Measurements from ENCODE around the gene HPSE.
A peak's percentile ranks its signal among the peaks of the same experiment; 100 is the strongest.

HPSE gene

GRCh38 chr4:83334425-83335241 lies at the start of gene HPSE:
Gene HPSE, minus strand, starts transcription at chr4:83334848. Its CDS starts 66 bp downstream, at chr4:83334782.
- Mint-ChIP-seq H3K36me3 (no peaks in the 10 kb centered on the region), H3K27me3 (peaks cover 28% of the 10 kb centered on the region), H3K27ac (peak within 1 kb of the TSS; percentile 71), H3K4me3 (peak within 1 kb of the TSS; percentile 90), H3K4me1 (peaks cover 26% of the 10 kb centered on the region), H3K9me3 (no peaks in the 10 kb centered on the region)
- ATAC-seq, result peak; percentile 85

DNA sequence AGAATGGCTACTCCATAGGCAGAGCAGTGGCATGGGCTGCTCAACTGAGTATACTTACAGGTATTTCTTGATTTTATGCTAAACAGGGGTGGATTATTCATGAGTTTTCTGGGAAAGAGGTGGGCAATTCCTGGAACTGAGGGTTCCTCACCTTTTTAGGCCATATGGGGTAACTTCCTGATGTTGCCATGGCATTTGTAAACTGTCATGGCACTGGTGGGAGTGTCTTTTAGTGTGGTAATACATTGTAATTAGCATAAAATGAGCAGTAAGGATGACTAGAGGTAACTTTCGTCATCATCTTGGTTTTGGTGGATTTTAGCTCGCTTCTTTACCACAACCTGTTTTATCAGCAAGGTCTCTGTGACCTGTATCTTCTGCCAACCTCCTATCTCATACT lies 48.2 kb upstream of the HPSE start:
- peaks cover 13% of the 10 kb centered on the region for H3K36me3 Mint-ChIP-seq
- no peak overlapping the region for H3K4me3 Mint-ChIP-seq
- no peak for ATAC-seq
- peaks cover 14% of the 10 kb centered on the region for H3K9me3 Mint-ChIP-seq
- peaks cover 12% of the 10 kb centered on the region for H3K4me1 Mint-ChIP-seq
- H3K27me3 Mint-ChIP-seq, result no peaks in the 10 kb centered on the region
- H3K27ac Mint-ChIP-seq, result no peak overlapping the region

- Mint-ChIP-seq H3K9me3 (peaks cover 24% of the 10 kb centered on the region), H3K4me3 (no peak overlapping the region), H3K27ac (no peak overlapping the region), H3K4me1 (no peaks in the 10 kb centered on the region), H3K27me3 (peaks cover 4% of the 10 kb centered on the region), H3K36me3 (peaks cover 20% of the 10 kb centered on the region)
- no peak for ATAC-seq
These were observed 46.5 kb upstream of the HPSE start for GRCh38 chr4:83381173-83381572.

DNA sequence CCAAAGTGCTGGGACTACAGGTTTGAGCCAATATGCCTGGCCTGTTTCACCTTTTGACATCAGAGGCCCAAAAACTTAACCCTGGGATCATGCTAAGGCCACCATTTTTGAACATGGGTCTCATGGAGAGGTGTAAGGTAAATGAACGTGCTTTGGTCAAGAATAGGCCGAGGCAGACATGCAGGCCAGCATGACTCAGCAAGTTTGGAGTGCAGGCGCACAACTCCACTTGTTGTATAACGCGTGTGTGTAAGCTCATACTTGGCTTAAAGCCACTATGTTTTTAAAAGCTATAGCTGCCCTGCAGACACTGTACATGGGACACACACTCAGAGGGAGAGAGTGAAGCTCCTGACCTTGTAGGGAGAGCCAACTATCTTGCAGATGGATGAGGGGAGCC lies 43.8 kb upstream of the HPSE start:
- Mint-ChIP-seq H3K27ac (no peak overlapping the region), H3K9me3 (peaks cover 30% of the 10 kb centered on the region), H3K27me3 (peaks cover 12% of the 10 kb centered on the region), H3K36me3 (peaks cover 25% of the 10 kb centered on the region), H3K4me1 (no peaks in the 10 kb centered on the region), H3K4me3 (no peak overlapping the region)
- no peak for ATAC-seq

- no peaks in the 10 kb centered on the region for H3K4me1 Mint-ChIP-seq
- peaks cover 16% of the 10 kb centered on the region for H3K9me3 Mint-ChIP-seq
- no peak overlapping the region for H3K4me3 Mint-ChIP-seq
- ATAC-seq, result no peak
- no peak overlapping the region for H3K27ac Mint-ChIP-seq
- peaks cover 13% of the 10 kb centered on the region for H3K36me3 Mint-ChIP-seq
- H3K27me3 Mint-ChIP-seq, result peaks cover 12% of the 10 kb centered on the region
These were observed 38.3 kb upstream of the HPSE start for GRCh38 chr4:83372931-83373330.

GRCh38 chr4:83371936-83372335 lies 37.3 kb upstream of the HPSE start:
- Mint-ChIP-seq H3K4me1 (no peaks in the 10 kb centered on the region), H3K27me3 (peaks cover 12% of the 10 kb centered on the region), H3K9me3 (peaks cover 9% of the 10 kb centered on the region), H3K4me3 (no peak overlapping the region), H3K27ac (no peak overlapping the region), H3K36me3 (peaks cover 8% of the 10 kb centered on the region)
- ATAC-seq, result no peak

DNA sequence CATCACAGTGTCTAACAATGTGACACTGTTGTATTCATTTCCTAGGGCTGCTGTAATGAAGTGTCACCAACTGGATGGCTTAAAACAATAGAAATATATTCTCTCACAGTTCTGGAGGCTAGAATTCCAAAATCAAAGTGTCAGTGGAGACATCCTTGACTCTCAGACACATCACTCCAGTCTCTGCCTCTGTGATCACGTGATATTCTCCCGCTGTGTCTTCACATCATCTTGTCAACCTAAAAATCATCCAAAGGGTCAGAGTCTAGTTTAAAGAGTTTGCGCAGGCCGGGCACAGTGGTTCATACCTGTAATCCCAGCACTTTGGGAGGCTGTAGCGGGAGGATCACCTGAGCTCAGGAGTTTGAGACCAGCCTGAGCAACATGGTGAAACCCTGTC lies 36.6 kb upstream of the HPSE start:
- H3K36me3 Mint-ChIP-seq, result peaks cover 6% of the 10 kb centered on the region
- H3K4me1 Mint-ChIP-seq, result no peaks in the 10 kb centered on the region
- no peak overlapping the region for H3K4me3 Mint-ChIP-seq
- no peak for ATAC-seq
- H3K27me3 Mint-ChIP-seq, result peaks cover 9% of the 10 kb centered on the region
- peaks cover 6% of the 10 kb centered on the region for H3K9me3 Mint-ChIP-seq
- H3K27ac Mint-ChIP-seq, result no peak overlapping the region

- no peaks in the 10 kb centered on the region for H3K9me3 Mint-ChIP-seq
- no peak overlapping the region for H3K27ac Mint-ChIP-seq
- no peak overlapping the region for H3K4me3 Mint-ChIP-seq
- peaks cover 2% of the 10 kb centered on the region for H3K27me3 Mint-ChIP-seq
- no peaks in the 10 kb centered on the region for H3K36me3 Mint-ChIP-seq
- ATAC-seq, result no peak
- no peaks in the 10 kb centered on the region for H3K4me1 Mint-ChIP-seq
These were observed 35.9 kb upstream of the HPSE start for GRCh38 chr4:83370640-83370906.

DNA sequence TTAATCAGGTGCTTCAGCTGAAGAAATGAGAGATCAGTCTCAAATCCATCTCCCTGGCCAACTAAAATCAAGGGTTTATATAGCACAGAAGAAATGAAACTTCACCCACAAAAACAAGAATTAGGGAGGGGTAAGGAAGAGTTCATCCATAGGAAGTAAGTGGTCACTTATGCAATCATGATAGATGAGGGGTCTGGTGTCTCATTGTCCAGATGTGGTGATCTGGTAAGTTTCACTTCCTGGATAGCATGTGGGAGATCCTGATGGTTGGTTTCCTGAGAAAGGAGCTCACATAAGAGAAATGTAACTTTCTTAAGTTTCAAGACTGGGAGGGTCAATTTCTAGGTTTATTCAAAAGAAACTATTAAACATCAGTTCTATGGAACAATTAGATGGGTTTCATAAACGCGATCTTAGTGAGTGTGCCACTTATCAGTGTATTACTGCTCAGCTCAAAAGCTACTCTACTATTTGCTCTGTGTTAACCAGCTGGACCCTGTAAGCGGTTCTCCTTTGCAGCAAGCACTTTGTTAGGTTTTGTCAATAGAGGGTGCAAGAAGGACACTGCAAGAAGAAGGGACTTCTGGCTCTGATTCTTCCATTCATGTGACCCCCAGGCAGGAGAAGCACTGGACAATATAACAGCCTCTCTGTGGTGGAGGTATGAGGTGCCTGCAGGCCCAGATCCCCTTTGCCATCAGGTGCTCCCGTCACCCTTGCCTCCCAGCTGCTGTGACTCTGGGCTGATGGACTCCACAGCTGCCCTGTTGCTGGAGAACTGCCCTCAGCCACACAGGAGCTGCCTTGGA lies 35.4 kb upstream of the HPSE start:
- no peak overlapping the region for H3K27ac Mint-ChIP-seq
- H3K9me3 Mint-ChIP-seq, result no peaks in the 10 kb centered on the region
- H3K4me1 Mint-ChIP-seq, result no peaks in the 10 kb centered on the region
- no peak overlapping the region for H3K4me3 Mint-ChIP-seq
- H3K27me3 Mint-ChIP-seq, result no peaks in the 10 kb centered on the region
- no peaks in the 10 kb centered on the region for H3K36me3 Mint-ChIP-seq
- ATAC-seq, result no peak

DNA sequence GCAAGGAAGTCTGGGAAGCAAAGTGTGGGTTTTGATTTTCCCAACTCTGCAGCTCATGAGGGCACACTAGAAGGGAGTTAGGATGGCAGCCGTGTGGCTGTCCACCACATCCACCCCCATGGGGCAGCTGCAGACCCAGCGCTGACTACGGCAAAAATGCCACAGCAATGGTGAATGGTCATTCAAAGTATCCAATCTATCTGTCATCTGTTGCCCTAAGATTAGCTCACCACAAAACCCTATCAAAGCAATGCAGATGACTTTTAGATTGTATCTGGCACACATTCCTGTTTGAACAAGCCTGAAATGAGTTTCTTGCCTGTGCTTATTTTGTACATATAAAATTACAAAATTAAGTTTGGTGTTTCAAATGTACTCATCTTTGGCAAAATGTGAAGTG lies 29.7 kb upstream of the HPSE start:
- Mint-ChIP-seq H3K4me3 (no peak overlapping the region), H3K9me3 (no peaks in the 10 kb centered on the region), H3K36me3 (no peaks in the 10 kb centered on the region), H3K27me3 (peaks cover 12% of the 10 kb centered on the region), H3K27ac (no peak overlapping the region), H3K4me1 (no peaks in the 10 kb centered on the region)
- no peak for ATAC-seq

GRCh38 chr4:83362492-83363329 lies 28.1 kb upstream of the HPSE start:
- Mint-ChIP-seq H3K27ac (no peak overlapping the region), H3K9me3 (no peaks in the 10 kb centered on the region), H3K27me3 (peaks cover 12% of the 10 kb centered on the region), H3K4me3 (no peak overlapping the region), H3K36me3 (no peaks in the 10 kb centered on the region), H3K4me1 (no peaks in the 10 kb centered on the region)
- no peak for ATAC-seq

DNA sequence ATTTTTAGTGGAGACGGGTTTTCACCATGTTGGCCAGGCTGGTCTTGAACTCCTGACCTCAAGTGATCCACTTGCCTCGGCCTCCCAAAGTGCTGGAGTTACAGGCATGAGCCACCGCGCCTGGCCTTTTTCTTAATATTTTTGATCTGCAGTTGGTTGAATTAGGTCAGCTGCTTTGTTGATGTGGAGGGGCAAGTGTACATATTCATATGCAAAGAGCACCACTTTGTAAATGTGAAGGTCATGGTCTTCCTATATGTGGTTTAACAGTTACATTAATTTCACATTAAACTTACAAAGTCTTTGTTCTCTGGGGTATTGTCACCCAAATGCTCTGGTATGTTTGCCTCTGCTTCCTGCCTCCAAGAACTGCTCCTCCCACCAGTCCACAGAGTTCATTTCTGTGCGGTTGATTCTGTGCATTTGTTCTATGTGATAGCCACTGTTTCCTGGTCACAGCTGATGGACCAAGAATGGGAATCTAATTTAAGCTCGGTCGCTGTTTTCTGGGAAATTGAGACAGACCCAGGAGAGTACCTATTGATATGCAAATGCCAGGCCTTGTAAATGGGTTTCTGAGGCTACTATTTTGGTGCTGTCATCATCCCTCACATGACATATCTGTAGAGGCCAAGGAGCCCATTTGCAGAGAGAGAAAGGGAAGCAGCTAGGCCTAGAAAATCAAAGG lies 26.9 kb upstream of the HPSE start:
- Mint-ChIP-seq H3K4me1 (no peaks in the 10 kb centered on the region), H3K36me3 (no peaks in the 10 kb centered on the region), H3K27ac (no peak overlapping the region), H3K27me3 (peaks cover 12% of the 10 kb centered on the region), H3K9me3 (no peaks in the 10 kb centered on the region), H3K4me3 (no peak overlapping the region)
- ATAC-seq, result no peak

GRCh38 chr4:83360018-83360417 lies 25.4 kb upstream of the HPSE start:
- H3K27me3 Mint-ChIP-seq, result peaks cover 12% of the 10 kb centered on the region
- no peak for ATAC-seq
- H3K36me3 Mint-ChIP-seq, result no peaks in the 10 kb centered on the region
- H3K4me3 Mint-ChIP-seq, result no peak overlapping the region
- H3K27ac Mint-ChIP-seq, result no peak overlapping the region
- no peaks in the 10 kb centered on the region for H3K4me1 Mint-ChIP-seq
- H3K9me3 Mint-ChIP-seq, result no peaks in the 10 kb centered on the region

DNA sequence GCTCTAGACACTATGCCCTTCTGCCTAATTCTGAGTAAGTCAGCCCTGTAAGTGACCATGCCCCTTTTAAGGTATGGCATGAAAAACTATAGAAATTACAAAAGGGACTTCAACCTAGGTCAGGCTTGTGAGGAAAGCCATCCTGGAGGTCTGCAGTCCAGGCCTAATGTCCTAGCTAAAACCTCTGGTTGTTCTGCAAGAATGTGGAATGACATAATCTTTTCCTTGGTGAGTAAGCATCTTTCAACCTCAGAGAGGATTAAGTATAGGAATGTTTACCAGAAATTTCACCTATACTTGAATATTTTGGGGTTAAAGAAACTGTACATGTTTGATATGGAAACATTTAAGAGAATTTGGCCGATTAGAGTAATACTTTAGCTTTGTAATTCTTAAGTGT lies 23.8 kb upstream of the HPSE start:
- no peaks in the 10 kb centered on the region for H3K36me3 Mint-ChIP-seq
- H3K9me3 Mint-ChIP-seq, result peaks cover 4% of the 10 kb centered on the region
- no peak overlapping the region for H3K27ac Mint-ChIP-seq
- peaks cover 8% of the 10 kb centered on the region for H3K27me3 Mint-ChIP-seq
- H3K4me3 Mint-ChIP-seq, result no peak overlapping the region
- no peaks in the 10 kb centered on the region for H3K4me1 Mint-ChIP-seq
- ATAC-seq, result no peak
